ENCODE data around the gene GTF2IRD1.
"Not testable (repeated sequence)": the region's sequence is repeated elsewhere in the genome, so short reads cannot be mapped to it uniquely, and the experiment has no call there.

The GTF2IRD1 gene

GRCh38 chr7:74522281-74522905 lies 68.7 kb downstream of the GTF2IRD1 start:
- H3K4me1 ChIP-seq (ENCODE audit: control insufficient read depth in 1 of 2, insufficient read depth in 2 of 2, low read length in 2 of 2), result peaks cover 10 to 16% of the 10 kb centered on the region in 2 donors
- no peak overlapping the region for H3K4me3 ChIP-seq (ENCODE audit: low read depth in 1 of 2, low read length in 2 of 2)
- H3K9ac ChIP-seq (ENCODE audit: low read depth in 1 of 2, low read length in 2 of 2), result no peak overlapping the region
- peaks cover 9 to 34% of the 10 kb centered on the region in 2 donors for H3K36me3 ChIP-seq (ENCODE audit: control insufficient read depth in 1 of 2, insufficient read depth in 2 of 2, low read length in 2 of 2)
- H3K9me3 ChIP-seq (ENCODE audit: control insufficient read depth in 1 of 2, low read length in 2 of 2), result peaks cover 0 to 10% of the 10 kb centered on the region in 2 donors
- no peak overlapping the region for H3K27ac ChIP-seq (ENCODE audit: low read depth, low read length)
- H3K27me3 ChIP-seq (ENCODE audit: control insufficient read depth in 1 of 2, insufficient read depth in 2 of 2, low read length in 2 of 2), result no peaks in the 10 kb centered on the region

GRCh38 chr7:74523015-74523414 lies 69.3 kb downstream of the GTF2IRD1 start:
- peaks cover 0 to 10% of the 10 kb centered on the region in 2 donors for H3K9me3 ChIP-seq (ENCODE audit: control insufficient read depth in 1 of 2, low read length in 2 of 2)
- peaks cover 10 to 22% of the 10 kb centered on the region in 2 donors for H3K4me1 ChIP-seq (ENCODE audit: control insufficient read depth in 1 of 2, insufficient read depth in 2 of 2, low read length in 2 of 2)
- peaks cover 9 to 34% of the 10 kb centered on the region in 2 donors for H3K36me3 ChIP-seq (ENCODE audit: control insufficient read depth in 1 of 2, insufficient read depth in 2 of 2, low read length in 2 of 2)
- no peaks in the 10 kb centered on the region for H3K27me3 ChIP-seq (ENCODE audit: control insufficient read depth in 1 of 2, insufficient read depth in 2 of 2, low read length in 2 of 2)
- H3K9ac ChIP-seq (ENCODE audit: low read depth in 1 of 2, low read length in 2 of 2), result no peak overlapping the region
- no peak overlapping the region for H3K4me3 ChIP-seq (ENCODE audit: low read depth in 1 of 2, low read length in 2 of 2)
- no peak overlapping the region for H3K27ac ChIP-seq (ENCODE audit: low read depth, low read length)

- Histone ChIP-seq H3K27ac (ENCODE audit: low read depth, low read length) (no peak overlapping the region), H3K9me3 (ENCODE audit: control insufficient read depth in 1 of 2, low read length in 2 of 2) (peaks cover 0 to 8% of the 10 kb centered on the region in 2 donors), H3K27me3 (ENCODE audit: control insufficient read depth in 1 of 2, insufficient read depth in 2 of 2, low read length in 2 of 2) (no peaks in the 10 kb centered on the region), H3K4me3 (ENCODE audit: low read depth in 1 of 2, low read length in 2 of 2) (no peak overlapping the region), H3K36me3 (ENCODE audit: control insufficient read depth in 1 of 2, insufficient read depth in 2 of 2, low read length in 2 of 2) (peaks cover 8 to 22% of the 10 kb centered on the region in 2 donors), H3K9ac (ENCODE audit: low read depth in 1 of 2, low read length in 2 of 2) (no peak overlapping the region), H3K4me1 (ENCODE audit: control insufficient read depth in 1 of 2, insufficient read depth in 2 of 2, low read length in 2 of 2) (peaks cover 10 to 26% of the 10 kb centered on the region in 2 donors)
Observed at GRCh38 chr7:74525140-74525539, 71.4 kb downstream of the GTF2IRD1 start.

GRCh38 chr7:74525881-74526280 lies 72.2 kb downstream of the GTF2IRD1 start:
- H3K4me3 ChIP-seq (ENCODE audit: low read depth in 1 of 2, low read length in 2 of 2), result no peak overlapping the region
- peaks cover 10 to 26% of the 10 kb centered on the region in 2 donors for H3K4me1 ChIP-seq (ENCODE audit: control insufficient read depth in 1 of 2, insufficient read depth in 2 of 2, low read length in 2 of 2)
- peaks cover 6 to 20% of the 10 kb centered on the region in 2 donors for H3K36me3 ChIP-seq (ENCODE audit: control insufficient read depth in 1 of 2, insufficient read depth in 2 of 2, low read length in 2 of 2)
- no peaks in the 10 kb centered on the region for H3K27me3 ChIP-seq (ENCODE audit: control insufficient read depth in 1 of 2, insufficient read depth in 2 of 2, low read length in 2 of 2)
- peak overlapping the region; percentile 12 to 52 for H3K9ac ChIP-seq (ENCODE audit: low read depth in 1 of 2, low read length in 2 of 2)
- H3K9me3 ChIP-seq (ENCODE audit: control insufficient read depth in 1 of 2, low read length in 2 of 2), result peaks cover 0 to 5% of the 10 kb centered on the region in 2 donors
- H3K27ac ChIP-seq (ENCODE audit: low read depth, low read length), result no peak overlapping the region

GRCh38 chr7:74526780-74527179 lies 73.1 kb downstream of the GTF2IRD1 start:
- Histone ChIP-seq H3K9me3 (ENCODE audit: control insufficient read depth in 1 of 2, low read length in 2 of 2) (peaks cover 0 to under 1% of the 10 kb centered on the region in 2 donors), H3K4me3 (ENCODE audit: low read depth in 1 of 2, low read length in 2 of 2) (no peak overlapping the region), H3K36me3 (ENCODE audit: control insufficient read depth in 1 of 2, insufficient read depth in 2 of 2, low read length in 2 of 2) (peaks cover 5 to 16% of the 10 kb centered on the region in 2 donors), H3K27ac (ENCODE audit: low read depth, low read length) (no peak overlapping the region), H3K27me3 (ENCODE audit: control insufficient read depth in 1 of 2, insufficient read depth in 2 of 2, low read length in 2 of 2) (no peaks in the 10 kb centered on the region), H3K9ac (ENCODE audit: low read depth in 1 of 2, low read length in 2 of 2) (no peak overlapping the region), H3K4me1 (ENCODE audit: control insufficient read depth in 1 of 2, insufficient read depth in 2 of 2, low read length in 2 of 2) (peaks cover 10 to 26% of the 10 kb centered on the region in 2 donors)

GRCh38 chr7:74527842-74528241 lies 74.1 kb downstream of the GTF2IRD1 start:
- no peaks in the 10 kb centered on the region for H3K9me3 ChIP-seq (ENCODE audit: control insufficient read depth in 1 of 2, low read length in 2 of 2)
- H3K36me3 ChIP-seq (ENCODE audit: control insufficient read depth in 1 of 2, insufficient read depth in 2 of 2, low read length in 2 of 2), result peaks cover 3 to 13% of the 10 kb centered on the region in 2 donors
- no peaks in the 10 kb centered on the region for H3K27me3 ChIP-seq (ENCODE audit: control insufficient read depth in 1 of 2, insufficient read depth in 2 of 2, low read length in 2 of 2)
- peak overlapping the region; percentile 26 for H3K27ac ChIP-seq (ENCODE audit: low read depth, low read length)
- no peak overlapping the region for H3K4me3 ChIP-seq (ENCODE audit: low read depth in 1 of 2, low read length in 2 of 2)
- peaks cover 10 to 26% of the 10 kb centered on the region in 2 donors for H3K4me1 ChIP-seq (ENCODE audit: control insufficient read depth in 1 of 2, insufficient read depth in 2 of 2, low read length in 2 of 2)
- H3K9ac ChIP-seq (ENCODE audit: low read depth in 1 of 2, low read length in 2 of 2), result no peak overlapping the region

- not testable (repeated sequence) for H3K27ac ChIP-seq (ENCODE audit: low read depth, low read length); H3K27me3 ChIP-seq (ENCODE audit: control insufficient read depth in 1 of 2, insufficient read depth in 2 of 2, low read length in 2 of 2); H3K9me3 ChIP-seq (ENCODE audit: control insufficient read depth in 1 of 2, low read length in 2 of 2); H3K4me3 ChIP-seq (ENCODE audit: low read depth in 1 of 2, low read length in 2 of 2); H3K9ac ChIP-seq (ENCODE audit: low read depth in 1 of 2, low read length in 2 of 2)
- peaks cover 3 to 15% of the 10 kb centered on the region in 2 donors for H3K36me3 ChIP-seq (ENCODE audit: control insufficient read depth in 1 of 2, insufficient read depth in 2 of 2, low read length in 2 of 2)
- H3K4me1 ChIP-seq (ENCODE audit: control insufficient read depth in 1 of 2, insufficient read depth in 2 of 2, low read length in 2 of 2), result peaks cover 10 to 26% of the 10 kb centered on the region in 2 donors
Observed at GRCh38 chr7:74528773-74529172, 75.1 kb downstream of the GTF2IRD1 start.

- Histone ChIP-seq H3K9ac (ENCODE audit: low read depth in 1 of 2, low read length in 2 of 2) (no peak overlapping the region), H3K4me3 (ENCODE audit: low read depth in 1 of 2, low read length in 2 of 2) (no peak overlapping the region), H3K36me3 (ENCODE audit: control insufficient read depth in 1 of 2, insufficient read depth in 2 of 2, low read length in 2 of 2) (peaks cover 0 to 13% of the 10 kb centered on the region in 2 donors), H3K27me3 (ENCODE audit: control insufficient read depth in 1 of 2, insufficient read depth in 2 of 2, low read length in 2 of 2) (no peaks in the 10 kb centered on the region), H3K9me3 (ENCODE audit: control insufficient read depth in 1 of 2, low read length in 2 of 2) (no peaks in the 10 kb centered on the region), H3K27ac (ENCODE audit: low read depth, low read length) (no peak overlapping the region), H3K4me1 (ENCODE audit: control insufficient read depth in 1 of 2, insufficient read depth in 2 of 2, low read length in 2 of 2) (no peaks in the 10 kb centered on the region)
Observed at GRCh38 chr7:74535951-74536356, 82.2 kb downstream of the GTF2IRD1 start.

GRCh38 chr7:74541937-74542336 lies 88.2 kb downstream of the GTF2IRD1 start:
- not testable (repeated sequence) for H3K9ac ChIP-seq (ENCODE audit: low read depth in 1 of 2, low read length in 2 of 2); H3K36me3 ChIP-seq (ENCODE audit: control insufficient read depth in 1 of 2, insufficient read depth in 2 of 2, low read length in 2 of 2); H3K27me3 ChIP-seq (ENCODE audit: control insufficient read depth in 1 of 2, insufficient read depth in 2 of 2, low read length in 2 of 2); H3K27ac ChIP-seq (ENCODE audit: low read depth, low read length); H3K9me3 ChIP-seq (ENCODE audit: control insufficient read depth in 1 of 2, low read length in 2 of 2); H3K4me3 ChIP-seq (ENCODE audit: low read depth in 1 of 2, low read length in 2 of 2)
- H3K4me1 ChIP-seq (ENCODE audit: control insufficient read depth in 1 of 2, insufficient read depth in 2 of 2, low read length in 2 of 2), result peaks cover 14% of the 10 kb centered on the region in 2 donors

- peaks cover 0 to 4% of the 10 kb centered on the region in 2 donors for H3K36me3 ChIP-seq (ENCODE audit: control insufficient read depth in 1 of 2, insufficient read depth in 2 of 2, low read length in 2 of 2)
- H3K4me3 ChIP-seq (ENCODE audit: low read depth in 1 of 2, low read length in 2 of 2), result no peak overlapping the region
Observed at GRCh38 chr7:74542558-74543117, 88.9 kb downstream of the GTF2IRD1 start.

More at GRCh38 chr7:74542558-74543117, 88.9 kb downstream of the GTF2IRD1 start:
- no peaks in the 10 kb centered on the region for H3K9me3 ChIP-seq (ENCODE audit: control insufficient read depth in 1 of 2, low read length in 2 of 2)
- no peak overlapping the region for H3K9ac ChIP-seq (ENCODE audit: low read depth in 1 of 2, low read length in 2 of 2)
- H3K27ac ChIP-seq (ENCODE audit: low read depth, low read length), result no peak overlapping the region
- peaks cover 14% of the 10 kb centered on the region in 2 donors for H3K4me1 ChIP-seq (ENCODE audit: control insufficient read depth in 1 of 2, insufficient read depth in 2 of 2, low read length in 2 of 2)
- no peaks in the 10 kb centered on the region for H3K27me3 ChIP-seq (ENCODE audit: control insufficient read depth in 1 of 2, insufficient read depth in 2 of 2, low read length in 2 of 2)

Measured in duodenal mucosa (tissue), 2 donors.